CD4-positive, alpha-beta T cell treated with Interleukin-15 for 1 hour (primary cell): ENCODE results near the gene ARRDC1.
"Not testable (repeated sequence)": the region's sequence is repeated elsewhere in the genome, so short reads cannot be mapped to it uniquely, and the experiment has no call there.

Experiments
- DNase-seq: peaks from one replicate; pipeline ENCODE4 v3.0.0-alpha.2; 2020

ARRDC1 gene, protein sequence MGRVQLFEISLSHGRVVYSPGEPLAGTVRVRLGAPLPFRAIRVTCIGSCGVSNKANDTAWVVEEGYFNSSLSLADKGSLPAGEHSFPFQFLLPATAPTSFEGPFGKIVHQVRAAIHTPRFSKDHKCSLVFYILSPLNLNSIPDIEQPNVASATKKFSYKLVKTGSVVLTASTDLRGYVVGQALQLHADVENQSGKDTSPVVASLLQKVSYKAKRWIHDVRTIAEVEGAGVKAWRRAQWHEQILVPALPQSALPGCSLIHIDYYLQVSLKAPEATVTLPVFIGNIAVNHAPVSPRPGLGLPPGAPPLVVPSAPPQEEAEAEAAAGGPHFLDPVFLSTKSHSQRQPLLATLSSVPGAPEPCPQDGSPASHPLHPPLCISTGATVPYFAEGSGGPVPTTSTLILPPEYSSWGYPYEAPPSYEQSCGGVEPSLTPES

DNA sequence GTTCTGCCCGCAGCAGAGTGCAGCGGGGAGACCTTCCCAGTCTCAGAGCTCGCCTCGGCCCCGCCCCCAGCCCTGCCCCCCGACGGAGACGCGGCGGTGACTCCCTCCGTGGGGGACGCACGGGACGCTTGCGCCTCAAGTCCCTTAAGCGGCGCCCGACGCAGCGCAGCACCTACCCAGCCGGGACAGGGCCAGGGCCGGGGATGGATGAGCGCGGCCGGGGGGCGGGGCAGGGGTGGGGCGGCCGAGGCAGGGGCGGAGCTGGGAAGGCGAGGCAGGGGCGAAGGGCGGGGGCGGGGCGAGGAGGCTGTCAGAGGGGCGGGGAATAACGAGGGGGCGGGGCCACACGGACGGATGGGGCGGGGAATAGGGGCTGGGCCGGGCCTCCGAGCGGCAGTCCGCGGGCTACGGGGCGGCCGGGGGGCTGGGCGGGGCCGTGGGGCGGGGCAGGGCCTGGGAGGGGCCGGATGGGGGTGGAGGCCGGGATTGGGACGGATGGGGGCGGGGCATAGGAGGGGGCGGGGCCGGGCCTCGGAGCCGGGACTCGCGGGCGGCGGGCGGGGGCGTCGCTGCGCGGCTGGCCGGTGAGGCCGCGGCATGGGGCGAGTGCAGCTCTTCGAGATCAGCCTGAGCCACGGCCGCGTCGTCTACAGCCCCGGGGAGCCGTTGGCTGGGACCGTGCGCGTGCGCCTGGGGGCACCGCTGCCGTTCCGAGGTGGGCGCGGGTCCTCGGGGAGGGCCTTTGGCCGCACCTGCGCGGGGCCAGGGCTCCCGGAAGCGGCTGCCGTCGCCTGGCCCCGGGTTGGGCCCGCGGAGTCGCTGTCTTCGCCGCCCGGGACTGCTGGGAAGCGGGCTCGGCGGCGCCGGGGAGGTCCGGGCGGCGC lies at the start of gene ARRDC1:
Gene ARRDC1, plus strand, starts transcription at position 566 of the 884 bp plus-strand sequence. Its CDS starts 32 bp downstream, at position 598.
- DNase-seq: peak; percentile 95

GRCh38 chr9:137556069-137556838 lies 49.2 kb upstream of the ARRDC1 start:
- no peak for DNase-seq

DNA sequence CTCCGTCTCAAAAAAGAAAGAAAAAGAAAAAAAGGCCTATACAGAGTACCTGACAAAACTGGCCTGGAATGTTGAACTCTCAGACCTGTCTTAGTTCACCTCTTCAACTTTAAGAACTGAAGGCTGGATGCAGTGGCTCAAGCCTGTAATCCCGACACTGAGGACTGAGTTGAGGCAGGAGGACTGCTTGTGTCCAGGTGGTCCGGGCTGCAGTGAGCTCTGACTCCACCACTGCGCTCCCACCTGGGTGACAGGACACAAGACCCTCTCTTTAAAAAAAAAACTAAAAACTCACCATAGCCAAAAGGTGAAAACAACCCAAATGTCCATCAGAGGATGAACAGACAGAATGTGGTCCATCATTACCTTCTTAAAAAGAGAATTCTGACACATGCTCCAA lies 47.4 kb upstream of the ARRDC1 start:
- no peak for DNase-seq

- no peak for DNase-seq
Observed at GRCh38 chr9:137564134-137564533, 41.4 kb upstream of the ARRDC1 start.

GRCh38 chr9:137564817-137565411 lies 40.6 kb upstream of the ARRDC1 start:
- DNase-seq: no peak

GRCh38 chr9:137568445-137568844 lies 37.0 kb upstream of the ARRDC1 start:
- DNase-seq: not testable (repeated sequence)

DNA sequence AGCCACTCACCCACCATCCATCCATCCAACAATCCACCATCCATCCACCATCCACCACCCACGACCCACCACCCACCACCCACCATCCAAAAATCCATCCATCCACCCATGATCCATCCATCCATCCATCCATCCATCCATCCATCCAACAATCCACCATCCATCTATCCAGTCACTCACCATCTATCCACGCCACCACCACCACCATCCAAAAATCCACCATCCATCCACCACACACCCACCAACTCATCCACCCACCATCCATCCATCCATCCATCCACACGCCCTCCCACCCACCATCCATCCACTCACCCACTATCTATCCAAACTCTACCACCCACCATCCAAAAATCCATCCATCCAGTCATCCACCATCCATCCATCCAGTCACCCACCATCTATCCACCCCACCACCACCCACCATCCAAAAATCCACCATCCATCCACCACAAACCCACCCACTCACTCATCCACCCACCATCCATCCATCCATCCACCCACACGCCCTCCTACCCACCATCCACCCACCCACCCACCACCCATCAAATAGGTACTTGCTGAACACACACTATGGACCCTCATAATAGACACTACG lies 35.8 kb upstream of the ARRDC1 start:
- DNase-seq: no peak

- DNase-seq: no peak
Observed at GRCh38 chr9:137570566-137570965, 34.9 kb upstream of the ARRDC1 start.

- no peak for DNase-seq
Observed at GRCh38 chr9:137574192-137574591, 31.3 kb upstream of the ARRDC1 start.

GRCh38 chr9:137575364-137575715 lies 30.1 kb upstream of the ARRDC1 start:
- DNase-seq: no peak

DNA sequence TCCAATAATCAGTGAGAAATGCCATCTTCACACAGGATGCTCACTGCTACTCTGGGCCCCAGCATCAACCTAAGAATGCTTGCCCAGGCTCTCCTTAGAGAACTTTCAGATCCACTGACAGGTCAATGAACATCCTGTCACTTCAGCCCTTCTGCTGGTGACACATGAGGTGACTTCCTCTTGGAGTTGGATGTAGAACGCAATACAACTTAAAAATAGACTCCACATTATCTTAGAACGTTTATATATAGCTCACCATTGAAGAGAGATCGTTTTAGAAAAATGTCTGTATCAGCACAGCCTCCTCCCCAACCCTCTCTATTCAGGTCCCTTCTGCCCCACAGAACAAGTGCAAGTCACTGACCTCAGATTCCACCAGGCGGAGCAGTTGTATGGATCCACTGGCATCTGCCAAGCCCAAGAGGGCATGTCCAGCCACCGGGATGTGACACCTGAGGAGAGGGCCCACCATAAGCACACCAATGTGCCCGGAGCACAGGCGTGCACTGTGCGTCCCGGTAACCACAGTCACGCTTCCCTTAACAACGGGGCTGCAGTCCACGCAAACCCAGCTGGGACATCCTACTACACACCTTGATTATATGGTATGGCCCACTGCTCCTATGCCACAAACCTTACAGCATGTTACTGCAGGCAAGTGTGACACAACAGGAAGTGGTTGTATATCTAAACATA lies 29.6 kb upstream of the ARRDC1 start:
- no peak for DNase-seq

DNA sequence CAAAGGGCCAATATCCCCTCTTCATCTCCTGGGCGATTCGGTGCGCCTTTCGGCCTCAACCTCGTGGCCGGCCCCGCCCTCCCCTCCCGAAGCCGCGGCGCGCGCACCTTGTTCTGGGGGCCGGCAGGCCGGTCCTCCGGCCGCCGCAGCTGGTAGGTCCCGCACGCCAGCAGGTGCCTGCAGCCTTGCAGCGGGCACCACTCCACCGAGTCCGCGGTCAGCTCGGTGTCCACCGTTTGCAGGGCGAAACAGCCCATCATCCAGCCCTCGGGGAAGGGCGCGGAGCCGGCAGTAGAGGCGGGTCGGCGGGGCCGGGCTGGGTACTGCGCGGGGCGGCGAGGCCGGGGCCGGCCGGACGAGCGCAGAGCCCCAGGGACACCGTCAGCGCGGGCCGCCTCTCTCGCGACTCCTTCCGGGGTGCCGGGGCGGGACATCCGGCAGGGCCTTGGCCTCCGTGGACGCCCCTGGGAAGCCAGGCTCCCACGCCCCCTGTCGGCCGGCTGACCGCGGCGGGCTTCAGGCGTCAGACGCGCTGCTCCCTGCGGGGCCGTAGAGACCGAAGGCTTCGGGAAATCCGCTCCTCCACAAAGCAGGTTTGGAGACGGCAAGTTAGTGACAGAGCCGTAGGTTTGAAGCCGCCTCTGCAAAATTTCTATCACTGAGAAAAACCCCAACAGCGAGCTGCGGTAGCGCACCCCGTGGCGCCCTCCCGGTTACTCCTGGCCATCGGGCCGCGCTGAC lies 26.8 kb upstream of the ARRDC1 start, which contains the start of gene DPH7:
Gene DPH7, minus strand, starts transcription at position 408 of the 741 bp plus-strand sequence. Its CDS starts 148 bp downstream, at position 260.
- DNase-seq: peak; percentile 91

DNA sequence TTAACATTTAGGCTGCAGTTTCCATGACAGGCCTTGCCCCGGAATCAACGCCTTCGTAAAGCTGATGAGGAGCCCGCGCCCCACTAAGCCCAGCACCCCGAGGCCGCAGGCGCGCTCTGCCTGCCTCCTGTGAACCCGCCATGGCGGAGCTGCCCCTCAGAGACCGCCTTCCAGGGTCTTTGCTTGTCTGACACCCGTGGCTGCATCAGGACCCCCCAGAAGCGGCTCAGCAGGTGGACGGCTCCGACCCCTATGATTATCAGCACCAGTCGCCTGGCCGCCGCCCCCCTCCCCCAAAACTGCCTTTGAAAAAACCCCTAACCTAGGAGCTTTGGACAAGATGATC lies 26.3 kb upstream of the ARRDC1 start:
- DNase-seq: no peak

- DNase-seq: no peak
Observed at GRCh38 chr9:137580209-137580953, 25.1 kb upstream of the ARRDC1 start.

- DNase-seq: no peak
Observed at GRCh38 chr9:137580954-137581322, 24.5 kb upstream of the ARRDC1 start.

DNA sequence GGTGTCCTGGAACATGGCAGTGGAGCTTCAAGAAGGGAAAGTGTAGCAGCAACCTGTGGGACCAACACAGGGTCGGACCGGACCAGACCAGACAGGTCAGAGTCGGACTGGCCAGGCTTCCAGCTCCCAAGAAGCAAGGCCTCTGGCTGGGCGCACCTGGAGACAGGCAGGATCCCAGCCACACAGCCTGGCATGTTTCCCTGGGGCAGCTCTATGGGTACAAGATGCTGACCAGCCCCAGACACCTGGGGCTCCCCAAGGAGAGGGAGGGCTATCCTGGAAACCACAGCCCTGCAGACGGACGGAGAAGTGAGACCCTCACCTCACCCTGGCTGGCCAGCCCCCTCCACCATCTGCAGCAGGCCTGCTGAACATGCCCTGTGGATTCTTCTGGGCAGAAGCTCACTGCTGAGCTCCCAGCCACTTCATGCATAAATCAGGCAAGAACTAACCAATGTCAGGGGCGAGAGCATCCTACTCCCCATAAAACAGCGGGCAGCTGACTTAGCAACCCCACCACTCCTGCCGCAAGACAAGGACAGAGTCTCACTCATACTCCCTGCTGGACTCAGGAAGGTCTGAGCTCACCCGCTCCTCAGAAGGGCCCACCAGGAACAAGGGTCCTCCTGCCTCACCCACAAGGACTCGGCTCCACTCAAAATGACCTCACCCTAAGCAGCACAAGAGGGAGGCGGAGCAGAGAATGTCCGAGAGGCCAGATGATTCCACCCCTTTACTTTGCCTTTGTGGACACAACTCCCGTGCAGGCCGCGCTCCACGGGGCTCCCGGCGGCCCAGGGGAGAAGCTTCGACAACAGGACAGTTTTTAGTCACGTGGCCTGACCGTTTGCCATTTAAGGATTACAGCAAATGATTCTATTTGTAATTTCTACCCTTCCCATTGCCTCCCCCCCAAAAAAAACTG lies 23.9 kb upstream of the ARRDC1 start:
- no peak for DNase-seq

DNA sequence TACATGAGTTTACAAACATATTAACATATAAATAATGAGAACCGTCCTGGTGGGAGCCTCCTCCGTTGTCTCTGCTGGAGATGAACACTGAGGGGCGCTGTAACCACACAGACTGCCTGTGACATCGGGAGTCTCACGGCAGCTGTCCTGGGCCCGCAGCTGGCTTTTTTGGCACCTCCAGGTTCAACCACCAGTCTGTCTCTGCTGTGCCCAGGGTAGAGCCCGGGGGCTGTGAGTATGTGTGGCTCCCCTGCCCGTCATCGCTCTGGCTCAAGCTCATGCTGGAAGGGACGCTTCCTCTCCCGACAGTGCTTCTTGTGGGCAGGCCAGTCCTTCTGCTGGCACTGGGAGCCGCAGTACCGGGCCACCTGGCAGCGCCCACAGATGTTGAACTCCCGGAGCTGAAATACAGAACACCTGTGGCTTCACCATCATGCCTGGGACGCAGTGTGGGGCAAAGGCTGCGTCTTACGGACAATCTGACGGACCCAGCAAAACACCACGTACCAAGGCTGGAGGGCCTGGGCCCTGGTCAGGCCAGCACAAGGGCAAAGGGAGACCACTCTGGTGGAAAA lies 23.1 kb upstream of the ARRDC1 start:
- DNase-seq: no peak

DNA sequence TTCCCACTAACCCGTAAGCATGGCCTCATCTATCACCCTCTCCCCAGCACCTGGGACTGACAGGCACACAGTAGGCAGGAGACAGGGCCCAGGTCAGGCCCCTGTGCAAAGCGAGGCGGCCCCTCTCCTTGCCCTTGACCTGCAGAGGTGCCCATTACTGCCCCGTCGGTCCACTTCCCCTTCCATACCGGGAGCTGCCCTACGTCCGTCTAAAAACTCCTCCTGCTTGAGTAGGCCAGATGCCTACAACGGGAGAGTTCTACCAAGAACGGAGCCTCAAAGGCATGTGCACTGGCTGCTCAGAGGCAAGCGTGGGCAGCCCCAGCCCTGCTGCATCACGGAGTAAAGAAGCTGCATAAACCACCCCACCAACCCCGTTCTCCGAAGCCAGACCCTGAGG lies 22.1 kb upstream of the ARRDC1 start:
- DNase-seq: no peak

DNA sequence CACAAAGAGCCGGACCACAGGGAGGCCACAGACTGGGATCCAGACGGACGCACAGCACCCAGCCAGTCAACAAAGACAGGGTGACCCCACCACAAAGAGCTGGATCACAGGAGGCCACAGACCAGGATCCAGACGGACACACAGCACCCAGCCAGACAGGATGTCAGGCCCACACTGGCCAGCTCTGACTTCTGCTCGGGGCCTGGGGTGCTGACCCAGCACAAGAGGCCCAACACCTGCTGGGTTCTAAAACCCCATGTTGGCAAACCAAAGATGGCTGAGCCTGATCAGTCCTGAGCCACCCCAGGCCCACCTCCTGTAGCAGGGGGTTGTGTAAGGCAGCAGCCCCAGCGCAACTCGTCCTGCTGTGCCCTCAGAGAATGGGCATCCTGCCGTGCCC lies 21.5 kb upstream of the ARRDC1 start:
- DNase-seq: no peak
